H9 (cell line): Measurements from ENCODE around the gene EDDM13. TPM values are rescaled to one million over a fixed set of nuclear protein-coding genes. Genes with fewer than 3 reads are reported as not detected.
A peak's percentile ranks its signal among the peaks of the same experiment; 100 is the strongest.

Experiments used
- DNase-seq: peaks from one replicate; pipeline ENCODE4 v3.0.0-alpha.2; 2017
- H2AFZ ChIP-seq: one replicate; pipeline ENCODE4 v1.6.1; 2013; ENCODE audit warnings: mild to moderate bottlenecking, low read length, control low read depth, moderate library complexity
- H2AK5ac ChIP-seq: 2 replicates; pipeline ENCODE4 v1.6.1; 2013; ENCODE audit warnings: low read length, control low read depth, mixed read lengths; ENCODE audit not compliant: insufficient read length
- H2BK120ac ChIP-seq: one replicate; pipeline ENCODE4 v1.6.1; 2013; ENCODE audit warnings: low read depth, mild to moderate bottlenecking, low read length, control low read depth, inconsistent platforms; ENCODE audit not compliant: poor library complexity, severe bottlenecking
- H2BK12ac ChIP-seq: 2 replicates; pipeline ENCODE4 v1.6.1; 2013; ENCODE audit warnings: low read length, control low read depth, mixed read lengths, low read depth; ENCODE audit not compliant: insufficient read length
- H2BK15ac ChIP-seq: 2 replicates; pipeline ENCODE4 v1.6.1; 2013; ENCODE audit warnings: low read depth, low read length, control low read depth
- H2BK20ac ChIP-seq: one replicate; pipeline ENCODE4 v1.6.1; 2013; ENCODE audit warnings: low read depth, mild to moderate bottlenecking, low read length, control low read depth, inconsistent platforms; ENCODE audit not compliant: poor library complexity, severe bottlenecking
- H2BK5ac ChIP-seq: 2 replicates; pipeline ENCODE4 v1.6.1; 2013; ENCODE audit warnings: low read length, control low read depth, mixed read lengths; ENCODE audit not compliant: insufficient read length
- H3K14ac ChIP-seq: 2 replicates; pipeline ENCODE4 v1.6.1; 2013; ENCODE audit warnings: low read length, control low read depth; ENCODE audit not compliant: insufficient read depth
- H3K18ac ChIP-seq: 2 replicates; pipeline ENCODE4 v1.6.1; 2013; ENCODE audit warnings: low read depth, mild to moderate bottlenecking, mixed read lengths, low read length, control low read depth; ENCODE audit not compliant: insufficient read length
- H3K23ac ChIP-seq: 2 replicates; pipeline ENCODE4 v1.6.1; 2013; ENCODE audit warnings: low read length, control low read depth, mixed read lengths, low read depth; ENCODE audit not compliant: insufficient read length
- H3K23me2 ChIP-seq: 2 replicates; pipeline ENCODE4 v1.6.1; 2013; ENCODE audit warnings: low read depth, mild to moderate bottlenecking, mixed read lengths, low read length, control low read depth; ENCODE audit not compliant: insufficient read length, poor library complexity, severe bottlenecking
- H3K27ac ChIP-seq: 2 replicates; pipeline ENCODE4 v1.5.1; 2013; ENCODE audit warnings: low read length, control low read depth, mixed read lengths, low read depth; ENCODE audit not compliant: insufficient read length
- H3K27me3 ChIP-seq: 2 replicates; pipeline ENCODE4 v1.6.1; 2013; ENCODE audit warnings: low read length, control low read depth, inconsistent platforms; ENCODE audit not compliant: insufficient read depth
- H3K4ac ChIP-seq: 2 replicates; pipeline ENCODE4 v1.6.1; 2013; ENCODE audit warnings: low read depth, mild to moderate bottlenecking, control low read depth, inconsistent platforms, low read length, moderate library complexity
- H3K4me1 ChIP-seq: 2 replicates; pipeline ENCODE4 v1.6.1; 2013; ENCODE audit warnings: low read length, control low read depth, inconsistent platforms; ENCODE audit not compliant: insufficient read depth
- H3K4me2 ChIP-seq: 2 replicates; pipeline ENCODE4 v1.6.1; 2013; ENCODE audit warnings: low read length, control low read depth, mixed read lengths; ENCODE audit not compliant: insufficient read length, insufficient read depth
- H3K56ac ChIP-seq: 2 replicates; pipeline ENCODE4 v1.6.1; 2013; ENCODE audit warnings: low read depth, mild to moderate bottlenecking, mixed read lengths, low read length, control low read depth; ENCODE audit not compliant: insufficient read length
- H3K79me1 ChIP-seq: 2 replicates; pipeline ENCODE4 v1.6.1; 2013; ENCODE audit warnings: low read depth, mild to moderate bottlenecking, moderate library complexity, low read length, control low read depth, inconsistent platforms; ENCODE audit not compliant: insufficient read depth, poor library complexity, severe bottlenecking
- H3K79me2 ChIP-seq: 2 replicates; pipeline ENCODE4 v1.6.1; 2013; ENCODE audit warnings: low read length, control low read depth, inconsistent platforms; ENCODE audit not compliant: insufficient read depth
- H3K9ac ChIP-seq: 2 replicates; pipeline ENCODE4 v1.6.1; 2013; ENCODE audit warnings: low read length, control low read depth, mixed read lengths; ENCODE audit not compliant: insufficient read length; ENCODE audit errors: extremely low read depth
- H3K9me3 ChIP-seq: one replicate; pipeline ENCODE4 v1.6.1; 2013; ENCODE audit warnings: low read depth, low read length, inconsistent platforms; ENCODE audit not compliant: control insufficient read depth
- H3T11ph ChIP-seq: one replicate; pipeline ENCODE4 v1.6.1; 2013; ENCODE audit warnings: mild to moderate bottlenecking, low read length, control low read depth, inconsistent platforms
- H4K20me1 ChIP-seq: one replicate; pipeline ENCODE4 v1.6.1; 2013; ENCODE audit not compliant: control insufficient read depth, insufficient read length, insufficient read depth
- H4K5ac ChIP-seq: 2 replicates; pipeline ENCODE4 v1.6.1; 2013; ENCODE audit warnings: low read depth, mild to moderate bottlenecking, mixed read lengths, low read length, control low read depth; ENCODE audit not compliant: insufficient read length
- H4K8ac ChIP-seq: replicated peaks from 2 replicates; pipeline ENCODE4 v1.6.1; 2013; ENCODE audit warnings: low read length, control low read depth, mixed read lengths, low read depth; ENCODE audit not compliant: insufficient read length
- H4K91ac ChIP-seq: 2 replicates; pipeline ENCODE4 v1.6.1; 2013; ENCODE audit warnings: low read depth, mild to moderate bottlenecking, moderate library complexity, mixed read lengths, low read length, control low read depth; ENCODE audit not compliant: insufficient read length
- H3K27ac Mint-ChIP-seq, 3 experiments: 2 replicates in 2 of 3; 3 replicates in 1 of 3; pipeline ENCODE4 v1.8.0; 2020 to 2021; ENCODE audit warnings: mixed read lengths in 3 of 3, mild to moderate bottlenecking in 1 of 3, moderate library complexity in 1 of 3
- H3K27me3 Mint-ChIP-seq: 2 replicates; pipeline ENCODE4 v1.8.0; 2021; ENCODE audit warnings: low read depth, mild to moderate bottlenecking, moderate library complexity, mixed read lengths
- H3K36me3 Mint-ChIP-seq, 3 experiments: 2 replicates in 2 of 3; 3 replicates in 1 of 3; pipeline ENCODE4 v1.8.0; 2020 to 2021; ENCODE audit warnings: low read depth in 3 of 3, mixed read lengths in 3 of 3; ENCODE audit not compliant: insufficient read depth in 1 of 3
- H3K4me1 Mint-ChIP-seq, 2 experiments: 2 replicates each; pipeline ENCODE4 v1.8.0; 2020; ENCODE audit warnings: mixed read lengths in 2 of 2
- H3K4me3 Mint-ChIP-seq, 2 experiments: 2 replicates in 1 of 2; 3 replicates in 1 of 2; pipeline ENCODE4 v1.8.0; 2020 to 2021; ENCODE audit warnings: mild to moderate bottlenecking in 2 of 2, mixed read lengths in 2 of 2, moderate library complexity in 1 of 2
- H3K9me3 Mint-ChIP-seq, 2 experiments: 2 replicates in 1 of 2; 3 replicates in 1 of 2; pipeline ENCODE4 v1.8.0; 2020; ENCODE audit warnings: mild to moderate bottlenecking in 2 of 2, mixed read lengths in 2 of 2, moderate library complexity in 1 of 2
- CTCF ChIP-seq: fragments of 200-600 bp; sonication (generic); conservative IDR thresholded peaks from 3 replicates; pipeline ENCODE4 v1.8.0; 2021; ENCODE audit warnings: antibody characterized with exemption, mild to moderate bottlenecking
- WGBS: extraction: QIAGEN DNeasy Blood & Tissue Kit; methylation state at CpG from one replicate; pipeline ENCODE4 v1.1.7; 2013; ENCODE audit warnings: missing lambda C conversion rate, low lambda C conversion rate, mixed read lengths; ENCODE audit not compliant: insufficient read length; ENCODE audit errors: extremely low coverage; 5-methylcytosine and 5-hydroxymethylcytosine counted together
- total RNA-seq: library from RNA; stranded (reverse); gene quantifications from 2 replicates; pipeline ENCODE4 v1.2.1, GENCODE V29; 2021

The EDDM13 gene
- total RNA-seq, 1 experiment from 2014 or later, result not detected

DNA sequence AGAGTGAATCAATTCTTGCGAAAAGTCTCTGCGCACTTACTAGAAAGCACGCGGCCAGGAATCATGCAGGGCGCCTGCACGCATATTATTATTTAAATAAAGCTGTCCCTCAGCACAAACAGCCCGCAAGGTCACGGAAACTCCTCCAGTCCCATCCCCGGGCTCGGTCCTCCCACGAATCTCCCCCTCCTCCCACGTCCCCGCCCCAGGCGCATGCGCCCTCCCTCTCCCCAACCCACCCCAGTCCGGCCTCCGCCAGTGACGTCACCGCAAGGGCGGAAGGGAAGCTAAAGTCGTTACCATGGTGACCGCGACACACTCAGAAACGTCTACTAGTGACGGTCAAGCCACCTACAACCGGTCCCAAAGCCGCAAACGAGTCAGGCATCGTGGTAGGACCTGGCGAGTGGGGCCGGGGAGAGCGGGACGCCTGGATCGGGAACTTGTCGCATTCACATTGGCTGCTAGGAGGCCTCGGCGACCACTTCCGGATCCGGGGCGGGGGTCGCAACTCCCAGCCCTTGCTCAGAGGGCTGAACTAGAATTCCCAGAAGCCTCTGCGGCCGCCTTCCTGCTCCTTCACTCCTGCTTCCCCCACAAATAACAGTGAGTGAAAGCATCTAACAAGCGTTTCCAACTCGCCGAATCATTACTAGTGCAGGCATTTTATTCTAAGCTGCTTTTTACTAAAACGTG, 42.0 kb downstream of the EDDM13 start, which contains the start of gene ZSCAN5A:
TSS of gene ZSCAN5A (minus strand) at position 459 of the 696 bp plus-strand sequence. CDS start 89,793 bp downstream, outside the sequence.
- H2BK5ac ChIP-seq, result peak within 1 kb of the TSS; percentile 76
- peak within 1 kb of the TSS; percentile 86 for H3K9ac ChIP-seq
- Mint-ChIP-seq H3K36me3 (peaks cover 3 to 8% (median 6%) of the 10 kb centered on the region in 3 experiments; a peak in 6 of 7 replicates), H3K4me1 (peaks cover 10 to 14% of the 10 kb centered on the region in 2 experiments), H3K27me3 (peaks cover 3% of the 10 kb centered on the region; the same call in 1 of the 2 replicates), H3K27ac (peak within 1 kb of the TSS; percentile 99 to 100 (median 100)), H3K9me3 (peaks cover 3 to 4% of the 10 kb centered on the region in 2 experiments; a peak in 4 of 5 replicates), H3K4me3 (peak within 1 kb of the TSS; percentile 90 to 91)
- H2BK12ac ChIP-seq, result peak within 1 kb of the TSS; percentile 36
- no peak within 1 kb of the TSS for H2BK15ac ChIP-seq
- no peaks in the 10 kb centered on the region for H3K79me1 ChIP-seq
- H3K23ac ChIP-seq, result no peak within 1 kb of the TSS
- H3K23me2 ChIP-seq, result peaks cover 9% of the 10 kb centered on the region
- no CpG with 5 or more reads among the region's 47 CpGs for WGBS
- H3K4ac ChIP-seq, result no peak within 1 kb of the TSS
- H4K8ac ChIP-seq, result no peak within 1 kb of the TSS
- peak within 1 kb of the TSS; percentile 35 for H4K5ac ChIP-seq
- no peak within 1 kb of the TSS for H3T11ph ChIP-seq
- H3K18ac ChIP-seq, result peak within 1 kb of the TSS; percentile 100
- TF ChIP-seq CTCF, result no peak
- peak within 1 kb of the TSS; percentile 96 for H3K14ac ChIP-seq
- H4K20me1 ChIP-seq, result no peaks in the 10 kb centered on the region
- peak; percentile 96 for DNase-seq
- peak within 1 kb of the TSS; percentile 58 for H3K27ac ChIP-seq
- no peak within 1 kb of the TSS for H2BK20ac ChIP-seq
- H3K4me2 ChIP-seq, result peak within 1 kb of the TSS; percentile 98
- no peak within 1 kb of the TSS for H2BK120ac ChIP-seq
- no peaks in the 10 kb centered on the region for H3K4me1 ChIP-seq
- no peak within 1 kb of the TSS for H2AK5ac ChIP-seq
- no peaks in the 10 kb centered on the region for H3K9me3 ChIP-seq
- H3K79me2 ChIP-seq, result no peaks in the 10 kb centered on the region
- no peak within 1 kb of the TSS for H4K91ac ChIP-seq
- peak within 1 kb of the TSS; percentile 16 for H3K56ac ChIP-seq
- H2AFZ ChIP-seq, result peak within 1 kb of the TSS; percentile 71
- no peaks in the 10 kb centered on the region for H3K27me3 ChIP-seq
